Left kidney (tissue), 8 donors: ENCODE measurements around the gene ACTG1. TPM values are rescaled to one million over a fixed set of nuclear protein-coding genes. Genes with fewer than 3 reads are reported as not detected.

Experiments used
- DNase-seq: peaks from one replicate; pipeline ENCODE4 v3.0.0-alpha.2; 2013
- long read RNA-seq, 8 donors: transcript quantifications; one replicate each; lab custom pipeline, GENCODE V29; 2026
- polyA plus RNA-seq: library from polyadenylated mRNA; unstranded; fragments of 120-200 nt; gene quantifications from one replicate; pipeline ENCODE4 v1.2.1, GENCODE V29; 2013; ENCODE audit not compliant: insufficient read length

Gene ACTG1
- polyA plus RNA-seq = 3,008 TPM
- long read RNA-seq, donor 1, transcript ACTG1-207 (3 exons, 1,678 nt) = minor isoform, 232 of 3,817 reads
- long read RNA-seq, donor 1, transcript ACTG1-214 (7 exons, 1,720 nt) = minor isoform, 252 of 3,817 reads
- long read RNA-seq, donor 1, transcript ACTG1-212 (4 exons, 1,698 nt) = minor isoform, 260 of 3,817 reads
- long read RNA-seq, donor 1, transcript ACTG1-206 (6 exons, 1,919 nt) = major isoform, 662 of 3,817 reads
- long read RNA-seq, donor 1, partial matches to known transcripts = 2,232 of 3,817 reads
- long read RNA-seq, donor 1, other reads (novel, unspliced or antisense) = 51 of 3,817 reads
- long read RNA-seq, donor 2, transcript ACTG1-212 (4 exons, 1,698 nt) = minor isoform, 181 of 4,572 reads
- long read RNA-seq, donor 2, transcript ACTG1-210 (5 exons, 2,256 nt) = minor isoform, 196 of 4,572 reads
- long read RNA-seq, donor 2, transcript ACTG1-206 (6 exons, 1,919 nt) = major isoform, 701 of 4,572 reads
- long read RNA-seq, donor 2, transcript ACTG1-214 (7 exons, 1,720 nt) = minor isoform, 236 of 4,572 reads
- long read RNA-seq, donor 2, partial matches to known transcripts = 3,078 of 4,572 reads
- long read RNA-seq, donor 2, other reads (novel, unspliced or antisense) = 20 of 4,572 reads
- long read RNA-seq, donor 3, transcript ACTG1-212 (4 exons, 1,698 nt) = minor isoform, 141 of 2,591 reads
- long read RNA-seq, donor 3, transcript ACTG1-206 (6 exons, 1,919 nt) = major isoform, 753 of 2,591 reads
- long read RNA-seq, donor 3, transcript ACTG1-210 (5 exons, 2,256 nt) = minor isoform, 168 of 2,591 reads
- long read RNA-seq, donor 3, transcript ACTG1-214 (7 exons, 1,720 nt) = minor isoform, 119 of 2,591 reads
- long read RNA-seq, donor 3, partial matches to known transcripts = 1,244 of 2,591 reads
- long read RNA-seq, donor 3, other reads (novel, unspliced or antisense) = 58 of 2,591 reads
- long read RNA-seq, donor 4, transcript ACTG1-212 (4 exons, 1,698 nt) = minor isoform, 16 of 292 reads
- long read RNA-seq, donor 4, transcript ACTG1-210 (5 exons, 2,256 nt) = minor isoform, 6 of 292 reads
- long read RNA-seq, donor 4, transcript ACTG1-206 (6 exons, 1,919 nt) = major isoform, 28 of 292 reads
- long read RNA-seq, donor 4, transcript ACTG1-207 (3 exons, 1,678 nt) = minor isoform, 25 of 292 reads
- long read RNA-seq, donor 4, partial matches to known transcripts = 211 of 292 reads
- long read RNA-seq, donor 4, other reads (novel, unspliced or antisense) = 0 of 292 reads
- long read RNA-seq, donor 5, transcript ACTG1-212 (4 exons, 1,698 nt) = minor isoform, 122 of 3,145 reads
- long read RNA-seq, donor 5, transcript ACTG1-210 (5 exons, 2,256 nt) = minor isoform, 238 of 3,145 reads
- long read RNA-seq, donor 5, transcript ACTG1-214 (7 exons, 1,720 nt) = minor isoform, 234 of 3,145 reads
- long read RNA-seq, donor 5, transcript ACTG1-206 (6 exons, 1,919 nt) = major isoform, 1,227 of 3,145 reads
- long read RNA-seq, donor 5, partial matches to known transcripts = 1,161 of 3,145 reads
- long read RNA-seq, donor 5, other reads (novel, unspliced or antisense) = 49 of 3,145 reads
- long read RNA-seq, donor 6, transcript ACTG1-212 (4 exons, 1,698 nt) = minor isoform, 185 of 3,494 reads
- long read RNA-seq, donor 6, transcript ACTG1-207 (3 exons, 1,678 nt) = minor isoform, 198 of 3,494 reads
- long read RNA-seq, donor 6, transcript ACTG1-214 (7 exons, 1,720 nt) = minor isoform, 214 of 3,494 reads
- long read RNA-seq, donor 6, transcript ACTG1-206 (6 exons, 1,919 nt) = major isoform, 538 of 3,494 reads
- long read RNA-seq, donor 6, partial matches to known transcripts = 2,200 of 3,494 reads
- long read RNA-seq, donor 6, other reads (novel, unspliced or antisense) = 61 of 3,494 reads
- long read RNA-seq, donor 7, transcript ACTG1-206 (6 exons, 1,919 nt) = major isoform, 807 of 3,729 reads
- long read RNA-seq, donor 7, transcript ACTG1-207 (3 exons, 1,678 nt) = minor isoform, 170 of 3,729 reads
- long read RNA-seq, donor 7, transcript ACTG1-214 (7 exons, 1,720 nt) = minor isoform, 187 of 3,729 reads
- long read RNA-seq, donor 7, transcript ACTG1-212 (4 exons, 1,698 nt) = minor isoform, 221 of 3,729 reads
- long read RNA-seq, donor 7, partial matches to known transcripts = 2,133 of 3,729 reads
- long read RNA-seq, donor 7, other reads (novel, unspliced or antisense) = 72 of 3,729 reads
- long read RNA-seq, donor 8, transcript ACTG1-212 (4 exons, 1,698 nt) = minor isoform, 48 of 1,023 reads
- long read RNA-seq, donor 8, transcript ACTG1-210 (5 exons, 2,256 nt) = minor isoform, 48 of 1,023 reads
- long read RNA-seq, donor 8, transcript ACTG1-206 (6 exons, 1,919 nt) = major isoform, 255 of 1,023 reads
- long read RNA-seq, donor 8, transcript ACTG1-214 (7 exons, 1,720 nt) = minor isoform, 132 of 1,023 reads
- long read RNA-seq, donor 8, partial matches to known transcripts = 475 of 1,023 reads
- long read RNA-seq, donor 8, other reads (novel, unspliced or antisense) = 11 of 1,023 reads

- DNase-seq = peak; percentile 92
These were observed at the start of gene ACTG1 for GRCh38 chr17:81512562-81513371. ACTG1 (minus strand) TSS chr17:81512799; CDS start chr17:81512354, 445 bp downstream.

GRCh38 chr17:81561494-81561885 lies 48.9 kb upstream of the ACTG1 start:
- no peak for DNase-seq

- no peak for DNase-seq
These were observed 46.6 kb upstream of the ACTG1 start for GRCh38 chr17:81558941-81559806.

- DNase-seq = no peak
These were observed 45.5 kb upstream of the ACTG1 start for GRCh38 chr17:81558115-81558468.

- no peak for DNase-seq
These were observed 44.9 kb upstream of the ACTG1 start for GRCh38 chr17:81557276-81558114.

DNA sequence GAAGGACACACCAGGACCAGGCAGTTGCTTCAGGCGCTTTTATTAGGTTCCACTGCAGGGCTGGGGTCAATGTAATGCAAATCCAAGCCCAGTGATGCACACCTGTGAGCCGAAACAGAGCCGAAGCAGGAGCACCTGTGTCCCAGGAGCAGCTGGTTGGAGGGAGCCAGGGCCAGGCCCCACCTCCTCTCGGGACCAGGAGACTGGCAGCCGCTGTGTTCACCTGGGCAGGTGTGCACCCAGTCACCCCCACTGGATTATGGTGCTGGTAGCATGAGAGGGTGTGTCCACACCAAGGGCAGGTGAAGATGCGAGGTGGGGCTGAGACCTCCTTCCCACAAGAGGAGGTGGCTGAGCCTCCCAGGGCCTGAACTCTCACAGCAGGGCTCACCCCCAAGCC lies 44.3 kb upstream of the ACTG1 start:
- no peak for DNase-seq

DNA sequence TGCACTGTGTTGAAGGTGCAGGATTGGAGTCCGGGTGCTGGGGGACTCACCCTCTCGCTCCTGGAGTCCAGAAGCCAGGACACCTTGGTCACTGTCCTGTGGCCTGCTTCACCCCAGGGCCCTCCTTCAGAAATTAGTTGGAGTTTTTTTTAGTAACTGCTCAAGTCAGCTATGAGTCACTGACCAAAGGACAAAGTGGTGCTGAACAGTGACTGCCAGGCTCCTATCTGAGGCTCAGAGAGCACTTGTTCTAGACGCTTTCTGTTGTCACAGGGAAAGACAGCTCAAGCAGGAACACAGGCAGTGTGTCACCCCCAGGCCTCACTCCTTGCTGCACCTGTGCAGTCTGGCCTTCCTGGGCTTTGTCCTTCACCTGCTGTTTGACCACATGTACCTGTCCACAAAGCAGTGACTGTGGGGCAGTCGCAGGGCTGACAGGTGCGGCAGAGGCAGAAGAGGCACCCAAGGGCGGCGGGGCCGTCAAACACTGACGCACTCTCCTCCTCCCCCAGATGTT lies 43.6 kb upstream of the ACTG1 start:
- DNase-seq = no peak

DNA sequence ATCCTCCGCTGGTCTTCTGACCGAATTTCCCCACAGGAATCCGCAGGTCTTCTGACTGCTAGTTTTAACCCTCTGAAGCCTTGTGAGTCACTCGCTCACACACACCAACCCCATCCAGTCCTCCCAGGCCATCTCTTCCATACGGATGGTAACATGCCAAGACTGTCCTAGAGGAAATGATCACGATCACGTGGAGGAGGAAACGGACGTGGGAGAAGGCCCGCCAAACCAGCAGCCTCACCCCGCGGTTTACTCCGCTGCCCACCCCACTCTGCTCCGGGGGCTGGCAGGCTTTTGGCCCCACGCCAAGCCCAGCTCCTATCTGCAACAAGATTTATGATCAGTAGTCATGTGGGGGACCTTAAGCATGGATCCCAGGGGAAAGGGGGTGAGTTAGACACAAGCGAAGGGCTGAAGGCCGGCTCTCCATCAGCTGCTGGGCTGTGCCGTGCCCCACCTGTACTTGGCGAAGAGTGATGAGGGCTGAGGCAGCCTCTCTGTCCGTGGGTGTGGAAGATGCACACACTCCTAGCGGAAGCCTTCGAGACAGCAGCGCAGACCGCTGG lies 41.1 kb upstream of the ACTG1 start:
- no peak for DNase-seq

- peak; percentile 66 for DNase-seq
These were observed 40.5 kb upstream of the ACTG1 start for GRCh38 chr17:81553018-81553615.

- peak; percentile 80 for DNase-seq
These were observed 39.8 kb upstream of the ACTG1 start, which contains the start of gene FAAP100 for GRCh38 chr17:81552244-81553017. FAAP100 (minus strand) TSS chr17:81552353; CDS start chr17:81552330, 23 bp downstream.

DNA sequence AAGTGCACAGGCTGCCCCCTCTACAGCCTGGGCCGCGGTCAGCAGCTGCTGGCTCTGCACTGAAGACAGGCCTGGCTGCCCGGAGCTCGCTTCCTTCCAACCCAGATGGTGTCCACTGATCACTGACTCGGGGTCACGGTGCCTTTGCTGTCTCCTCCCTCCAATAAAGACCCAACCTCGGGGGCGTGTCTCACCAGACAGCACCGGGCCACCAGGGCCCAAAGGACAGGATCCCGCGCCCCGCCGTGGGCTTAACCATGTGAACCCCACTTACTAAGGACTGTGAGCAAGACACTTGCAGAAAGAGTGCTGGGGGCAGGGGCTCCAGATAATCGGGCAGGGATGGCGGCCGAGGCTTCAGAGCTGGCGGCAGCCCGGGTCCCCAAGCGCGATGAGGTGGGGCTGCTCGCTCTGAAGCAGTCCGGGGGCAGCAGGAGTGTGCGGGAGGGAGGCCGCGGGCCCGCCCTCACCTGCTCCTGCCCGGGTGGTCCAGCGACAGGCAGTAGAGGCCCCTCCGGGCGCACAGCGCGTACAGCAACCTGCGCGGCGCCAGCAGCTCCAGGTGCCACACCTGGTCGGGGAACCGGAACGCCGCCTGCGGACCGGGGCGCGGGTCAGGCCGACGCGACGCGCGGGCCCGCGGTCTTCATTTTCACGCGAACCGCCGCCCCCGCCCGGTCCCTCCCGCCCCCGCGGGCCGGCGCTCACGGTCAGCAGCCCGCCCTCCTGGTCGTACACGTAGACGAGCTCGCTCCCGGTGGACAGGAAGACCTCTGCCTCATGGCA lies 39.1 kb upstream of the ACTG1 start:
- no peak for DNase-seq

DNA sequence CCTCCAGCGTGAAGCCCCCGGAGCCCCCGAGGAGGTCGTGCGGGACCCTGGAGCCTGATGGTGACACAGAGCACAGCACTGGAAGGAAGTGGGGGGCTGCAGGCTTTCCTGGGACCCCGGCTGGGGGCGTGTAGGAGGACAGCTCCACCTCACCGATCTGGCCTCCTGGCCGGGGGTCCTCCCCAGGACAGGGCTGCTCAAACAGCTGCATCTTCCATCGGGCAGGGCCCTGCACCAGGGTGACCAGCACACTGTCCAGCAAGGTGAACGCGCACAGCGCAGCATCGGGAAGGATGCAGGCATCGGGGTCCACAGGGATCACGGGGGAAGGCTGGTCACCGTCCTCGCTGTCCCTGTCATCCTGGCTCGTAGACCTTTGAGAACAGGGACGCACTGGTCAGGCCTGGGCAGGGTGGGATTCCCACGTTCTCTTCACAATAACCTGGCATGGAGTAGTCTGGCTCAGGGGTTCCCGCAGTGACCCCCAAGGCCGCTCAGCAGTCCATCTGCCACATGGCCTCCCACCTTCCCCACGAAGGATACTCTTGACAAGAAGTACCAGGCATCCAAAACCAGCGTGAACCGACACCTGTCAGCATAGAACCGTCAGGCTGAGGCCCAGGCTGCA lies 38.3 kb upstream of the ACTG1 start:
- no peak for DNase-seq

DNA sequence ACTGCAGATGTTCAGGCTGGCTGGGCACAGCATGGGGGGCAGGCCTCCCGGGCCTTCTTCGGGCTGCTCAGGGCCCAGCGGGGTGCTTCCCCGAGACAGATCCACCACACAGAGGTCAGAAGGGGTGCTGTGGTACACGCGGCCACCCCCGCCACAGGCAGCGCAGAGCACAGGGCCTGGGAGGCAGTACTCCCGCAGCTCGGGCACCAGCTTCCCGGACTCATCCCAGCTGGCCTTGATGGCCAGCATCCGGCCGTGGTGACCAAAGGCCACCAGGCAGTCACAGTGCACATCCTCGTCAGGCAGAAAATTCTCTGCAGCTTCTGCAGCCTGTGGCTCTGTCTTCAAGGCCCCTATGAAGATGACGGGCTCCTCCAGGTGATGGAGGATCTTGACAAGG lies 37.7 kb upstream of the ACTG1 start:
- no peak for DNase-seq
